Glomerular visceral epithelial cell (primary cell): ENCODE measurements around the gene CUEDC2.

ENCODE experiments used
- DNase-seq: peaks from one replicate; pipeline ENCODE4 v3.0.0-alpha.2; 2016; ENCODE audit errors: extremely low spot score

Gene CUEDC2

DNA sequence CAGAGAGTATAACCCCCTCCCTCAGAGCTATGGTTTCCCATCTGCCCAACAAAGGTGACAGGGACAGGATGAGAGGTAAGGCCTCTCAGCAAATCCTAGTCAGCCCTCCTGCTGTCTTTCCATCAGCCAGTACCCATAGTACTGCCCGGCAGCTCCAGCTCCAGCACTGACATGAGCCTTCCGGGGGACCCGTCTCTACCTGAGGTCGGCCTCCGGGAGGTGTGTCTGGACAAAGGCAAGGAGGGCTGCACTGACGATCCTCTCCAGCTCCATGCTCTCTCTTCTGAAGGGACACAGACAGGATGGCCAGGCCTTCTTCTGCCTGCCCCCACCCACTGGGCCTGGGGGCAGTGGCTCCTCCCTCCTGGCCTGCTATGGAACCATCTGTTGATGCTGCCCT is 7.5 kb downstream of the CUEDC2 start:
- no peak for DNase-seq

GRCh38 chr10:102424145-102424544 is 8.2 kb downstream of the CUEDC2 start:
- DNase-seq, result no peak

DNA sequence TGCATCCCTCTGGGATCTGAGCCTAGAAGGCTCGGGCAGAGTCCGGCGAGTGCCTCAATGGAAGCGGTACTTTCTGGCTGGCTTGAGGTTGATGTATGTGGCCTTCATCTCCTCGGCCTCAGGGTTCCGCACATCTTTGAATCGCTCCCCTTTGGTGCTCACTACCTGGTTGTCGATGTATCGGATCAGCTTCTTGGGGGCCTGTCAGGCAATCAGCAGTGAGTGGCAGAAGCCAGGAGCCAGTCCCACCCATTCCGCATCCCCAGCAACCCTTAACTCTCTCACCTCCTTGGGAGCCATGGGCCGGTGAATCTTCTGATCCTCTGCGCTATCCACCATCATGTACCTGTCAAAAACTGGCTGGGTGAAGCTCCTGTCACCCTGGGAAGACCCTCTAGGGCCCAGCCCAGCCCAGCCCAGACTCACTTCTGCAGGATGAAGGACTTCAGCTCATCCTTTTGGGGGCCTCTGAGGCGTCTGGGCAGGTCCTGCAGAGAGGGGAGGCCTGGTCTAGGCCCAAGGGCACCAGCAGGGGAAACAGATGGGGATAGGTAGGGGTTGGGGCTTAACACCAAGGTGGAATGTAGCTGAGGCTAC is 8.9 kb downstream of the CUEDC2 start:
- DNase-seq, result no peak

GRCh38 chr10:102422545-102423129 is 9.7 kb downstream of the CUEDC2 start:
- peak; percentile 79 for DNase-seq

DNA sequence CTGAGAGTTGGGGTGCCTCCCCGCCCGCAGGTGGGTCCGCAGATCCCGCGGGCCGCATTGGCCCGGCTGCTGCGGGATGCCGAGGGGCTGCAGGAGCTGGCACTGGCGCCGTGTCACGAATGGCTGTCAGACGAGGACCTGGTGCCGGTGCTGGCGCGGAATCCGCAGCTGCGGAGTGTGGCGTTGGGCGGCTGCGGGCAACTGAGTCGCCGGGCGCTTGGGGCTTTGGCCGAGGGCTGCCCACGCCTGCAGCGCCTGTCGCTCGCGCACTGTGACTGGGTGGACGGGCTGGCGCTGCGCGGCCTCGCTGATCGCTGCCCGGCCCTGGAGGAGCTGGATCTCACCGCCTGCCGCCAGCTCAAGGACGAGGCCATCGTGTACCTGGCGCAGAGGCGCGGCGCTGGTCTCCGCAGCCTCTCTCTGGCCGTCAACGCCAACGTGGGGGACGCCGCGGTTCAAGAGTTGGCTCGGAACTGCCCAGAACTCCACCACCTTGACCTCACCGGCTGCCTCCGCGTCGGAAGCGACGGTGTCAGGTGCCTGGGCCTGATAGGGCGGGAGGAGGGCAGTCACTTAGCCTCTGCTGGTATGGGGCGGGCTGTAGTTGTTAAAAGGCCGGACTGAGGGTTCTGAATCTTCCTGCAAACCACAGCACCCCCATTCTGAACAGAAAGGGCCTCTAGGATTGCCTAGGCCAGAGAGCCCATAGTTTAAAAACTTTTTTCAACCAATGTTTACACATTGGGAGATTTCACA is 10.4 kb downstream of the CUEDC2 start:
- peak; percentile 42 for DNase-seq

- DNase-seq, result no peak
Measured at GRCh38 chr10:102421507-102421756, 10.9 kb downstream of the CUEDC2 start.

- peak; percentile 97 for DNase-seq
Measured at GRCh38 chr10:102420714-102421506, 11.5 kb downstream of the CUEDC2 start, which contains the start of gene FBXL15. FBXL15 (plus strand) TSS chr10:102420836; CDS start chr10:102421130, 294 bp downstream.

- no peak for DNase-seq
Measured at GRCh38 chr10:102420181-102420713, 12.1 kb downstream of the CUEDC2 start.

- peak; percentile 51 for DNase-seq
Measured at GRCh38 chr10:102419269-102420180, 12.8 kb downstream of the CUEDC2 start.

DNA sequence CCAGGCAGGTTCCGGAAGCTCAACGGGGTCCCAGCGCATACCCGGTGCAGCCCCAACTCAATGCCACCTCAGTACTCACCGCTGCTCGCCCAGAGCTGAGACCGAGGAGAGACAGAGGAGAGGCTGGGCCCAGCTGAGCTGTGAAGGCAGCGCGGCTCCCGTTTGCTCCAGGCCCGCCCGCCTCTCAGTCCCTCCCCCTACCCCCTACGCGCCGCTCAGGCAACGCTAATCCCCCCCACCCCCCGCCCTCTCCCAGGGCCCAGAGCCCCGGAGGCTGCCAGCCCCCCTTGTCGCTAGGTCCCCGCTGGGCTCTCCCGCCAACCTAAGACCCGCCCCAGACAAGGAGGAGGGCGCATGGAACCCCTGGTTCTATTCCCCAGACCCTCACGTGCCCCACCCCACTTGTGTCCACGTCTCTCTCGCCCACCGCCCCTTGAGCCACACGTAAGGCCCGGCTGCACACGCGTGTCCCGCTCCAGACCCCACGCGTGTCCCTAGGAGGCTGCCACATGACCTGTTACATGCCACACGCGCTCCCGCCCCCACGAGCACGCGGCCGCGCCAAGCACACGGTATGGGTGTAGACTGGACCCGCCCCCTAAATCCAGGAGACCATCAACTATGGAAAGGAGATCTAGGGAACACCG is 13.6 kb downstream of the CUEDC2 start, which contains the start of gene PSD:
Gene PSD, minus strand, starts transcription at position 164 of the 647 bp plus-strand sequence. CDS start 1,747 bp downstream, outside the sequence.
- DNase-seq, result no peak

DNA sequence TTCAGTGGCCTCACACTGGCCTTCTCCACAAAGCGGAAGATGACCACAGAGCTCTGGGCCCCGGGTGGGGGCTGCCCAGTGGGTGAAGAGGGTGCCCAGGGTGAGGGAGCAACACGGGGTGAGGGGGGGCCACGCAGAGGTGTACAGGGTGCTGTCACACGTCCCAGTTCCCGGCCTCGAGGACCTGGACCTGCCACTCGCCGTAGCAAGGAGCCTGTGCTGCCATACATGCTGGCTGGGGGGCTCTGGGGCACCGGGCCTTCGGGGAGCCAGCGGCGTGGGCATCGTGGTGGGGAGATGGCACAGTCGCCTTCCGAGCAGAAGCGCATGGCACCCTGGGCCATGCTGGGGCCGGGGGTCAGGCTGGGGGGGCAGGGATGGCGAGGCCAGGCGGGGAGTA is 15.7 kb downstream of the CUEDC2 start:
- DNase-seq, result no peak

DNA sequence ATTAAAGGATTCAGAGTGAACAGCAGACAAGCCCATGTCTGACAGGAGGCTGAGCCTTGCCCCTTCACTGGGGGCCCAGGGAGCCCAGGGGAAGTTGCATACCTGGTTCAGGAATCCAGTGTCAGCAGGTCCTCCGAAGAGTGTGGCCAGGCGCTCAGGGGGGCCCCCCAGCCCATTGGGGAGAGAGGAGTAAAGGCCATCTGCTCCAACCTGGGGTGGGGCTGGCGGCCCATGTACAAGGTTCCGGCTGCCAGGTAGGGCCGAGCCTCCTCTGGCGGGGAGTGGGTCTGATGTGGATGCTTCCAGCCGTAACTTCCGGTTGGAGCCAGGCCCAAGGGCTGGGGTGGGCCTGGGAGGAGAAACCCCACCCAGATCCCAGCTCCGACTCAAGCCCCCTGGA is 16.1 kb downstream of the CUEDC2 start:
- DNase-seq, result no peak

GRCh38 chr10:102414749-102415148 is 17.6 kb downstream of the CUEDC2 start:
- DNase-seq, result no peak

DNA sequence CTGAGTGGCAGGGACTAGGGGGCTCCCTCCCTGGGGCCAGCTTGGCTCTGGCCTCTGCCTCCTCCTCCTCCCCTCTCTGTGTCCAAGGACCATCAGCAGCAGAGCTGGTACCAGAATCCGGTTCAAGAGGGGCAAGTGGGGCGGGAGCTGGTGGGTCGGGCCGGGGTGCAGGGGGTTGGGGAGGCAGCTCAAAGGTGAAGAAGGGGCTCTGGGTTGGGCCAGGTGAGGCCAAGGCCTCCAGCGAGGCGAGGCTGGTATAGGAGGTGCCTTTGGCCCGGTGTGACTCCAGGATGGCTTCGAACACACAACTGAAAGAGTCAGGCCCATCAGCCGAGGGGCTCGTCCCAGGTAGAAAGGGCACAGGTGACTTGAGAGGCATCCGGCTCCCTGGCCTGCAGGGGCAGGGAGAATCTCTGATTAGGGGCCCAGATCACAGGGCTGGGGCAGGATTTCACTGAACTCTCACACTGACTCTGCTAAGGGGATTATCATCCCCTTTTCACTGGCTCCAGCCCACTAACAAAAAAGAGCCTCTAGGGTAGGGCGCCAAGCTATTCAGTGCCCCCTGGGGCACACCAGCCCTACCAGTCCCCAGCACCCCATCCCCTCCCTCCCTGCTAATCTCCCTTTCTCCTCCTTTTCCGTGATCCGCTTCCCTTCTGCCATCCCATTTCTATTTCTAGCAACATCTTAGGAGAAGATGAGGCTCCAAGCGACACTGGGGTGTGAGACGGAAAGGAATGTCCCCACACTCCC is 18.4 kb downstream of the CUEDC2 start:
- no peak for DNase-seq

DNA sequence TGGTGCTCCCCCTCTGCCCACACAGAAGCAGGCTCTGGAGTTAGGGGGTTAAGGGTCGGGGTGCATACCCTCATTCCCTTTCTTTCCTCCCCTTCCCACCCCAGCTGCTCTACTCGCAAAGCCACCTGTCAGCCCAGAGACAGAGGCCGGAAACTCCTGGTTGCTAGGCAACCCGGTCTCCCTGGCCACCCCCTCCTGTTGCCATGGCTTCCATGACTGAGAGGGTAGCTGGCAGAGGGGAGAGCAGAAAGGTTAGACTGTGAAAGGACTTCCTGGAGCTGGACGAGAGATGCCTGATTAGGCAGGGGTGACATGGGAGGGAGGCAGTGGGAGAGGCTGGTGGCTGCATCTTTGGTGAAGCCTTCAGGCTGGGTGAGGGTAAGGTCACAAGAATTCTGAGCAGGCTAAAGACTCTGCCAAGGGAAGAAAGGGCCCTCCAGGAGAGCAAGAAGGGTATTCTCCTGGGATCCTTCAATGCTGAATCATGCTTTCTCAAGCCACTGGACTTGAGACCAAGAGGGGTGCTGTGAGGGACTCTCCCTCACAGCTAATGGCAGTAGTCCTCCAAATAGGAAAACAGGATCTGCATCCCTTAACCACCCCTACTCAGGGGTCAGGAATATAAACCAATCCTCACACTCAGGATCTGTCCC is 19.2 kb downstream of the CUEDC2 start:
- DNase-seq, result peak; percentile 31

DNA sequence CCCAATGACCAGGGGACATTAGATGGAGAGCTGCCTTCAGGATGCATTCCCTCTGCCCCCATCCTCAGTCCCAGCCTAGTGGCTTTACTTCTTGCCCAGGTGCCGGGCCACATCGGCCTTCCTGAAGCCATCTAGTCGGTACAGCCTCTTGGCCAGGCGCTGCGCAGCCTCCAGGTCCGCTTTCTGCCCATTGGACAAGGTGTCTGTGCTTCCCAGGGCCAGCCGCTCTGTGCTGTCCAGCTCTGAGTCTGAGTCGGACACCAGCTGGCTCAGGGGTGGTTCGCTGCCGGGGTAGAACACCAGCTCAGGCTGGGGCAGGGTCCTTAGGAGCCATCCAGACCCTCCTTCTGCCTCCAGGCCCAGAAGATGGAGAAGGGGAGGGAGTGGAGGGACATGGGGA is 20.1 kb downstream of the CUEDC2 start:
- DNase-seq, result no peak

DNA sequence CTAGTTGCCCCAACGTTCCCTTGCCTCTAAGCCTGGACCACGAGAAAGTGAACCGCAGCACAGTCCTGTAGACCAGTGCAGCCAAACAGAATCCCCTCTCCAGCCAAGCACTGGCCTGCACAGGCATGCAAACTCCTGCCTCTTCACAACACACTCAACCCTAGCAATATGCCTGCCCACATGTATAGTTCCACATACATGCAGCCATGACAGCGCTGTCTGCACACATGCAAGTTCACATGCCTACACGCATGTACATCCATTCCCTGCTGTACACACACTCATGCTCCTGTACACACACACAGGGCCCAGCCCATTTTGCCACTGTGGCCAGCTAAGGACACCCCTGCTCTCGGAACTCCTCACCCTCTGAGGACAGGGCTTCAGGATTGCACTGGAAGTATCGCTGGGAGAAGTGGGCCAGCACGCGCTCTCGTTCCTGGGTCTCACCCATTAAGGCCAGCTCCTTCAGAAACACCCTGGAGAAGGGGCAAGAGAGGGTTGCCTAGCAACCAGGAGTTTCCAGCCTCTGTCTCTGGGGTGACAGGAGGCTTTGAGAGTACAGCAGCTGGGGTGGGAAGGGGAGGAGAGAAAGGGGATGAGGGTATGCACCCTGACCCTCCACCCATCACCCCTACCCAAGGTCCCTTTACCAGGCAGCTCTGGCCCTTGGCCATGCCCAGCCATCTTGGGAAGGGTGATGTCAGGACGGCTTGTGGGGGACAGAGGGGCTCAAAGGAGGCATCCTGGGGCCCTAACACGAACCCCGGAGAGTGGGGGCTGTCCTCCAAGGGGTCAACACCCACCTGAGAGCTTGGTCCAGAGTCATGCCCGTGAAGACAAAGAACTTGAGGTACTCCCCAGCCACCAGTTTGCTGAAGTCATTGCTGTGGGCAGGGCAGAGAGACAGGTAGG is 20.8 kb downstream of the CUEDC2 start:
- no peak for DNase-seq

DNA sequence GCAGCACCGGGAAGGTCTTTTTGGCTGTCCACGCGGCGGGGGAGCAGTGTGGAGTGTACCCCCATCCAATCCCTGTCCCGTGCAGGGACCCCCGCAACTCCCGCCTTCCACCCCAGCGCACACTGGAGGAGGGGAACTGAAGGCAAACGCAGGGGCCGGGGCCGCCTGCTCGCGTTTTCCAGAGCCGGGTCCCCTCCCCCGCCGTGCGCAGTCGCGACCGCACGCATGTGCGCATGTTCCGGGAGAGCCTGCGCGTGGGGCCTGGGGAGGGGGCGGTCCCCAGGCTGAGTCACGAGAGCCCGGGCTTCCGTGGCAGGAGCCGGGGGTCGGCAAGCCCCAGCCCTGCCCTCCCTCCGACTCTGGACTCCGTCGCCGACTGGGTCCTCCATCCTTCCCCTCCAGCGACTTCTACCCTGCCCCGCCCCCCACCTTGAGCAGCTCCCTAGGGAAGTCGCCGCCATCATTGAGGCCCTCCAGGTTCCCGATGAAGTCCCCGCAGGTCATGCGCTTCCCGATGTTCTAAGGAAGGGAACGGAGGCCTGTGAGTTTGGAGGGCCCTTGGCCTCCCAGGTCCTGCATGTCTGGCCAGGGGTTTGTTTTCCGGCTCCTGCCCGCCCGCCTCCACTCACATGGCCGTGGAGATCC is 21.8 kb downstream of the CUEDC2 start:
- no peak for DNase-seq
